RKO (cell line): ENCODE data around the gene PLA2G4D.
A peak's percentile ranks its signal among the peaks of the same experiment; 100 is the strongest.

ENCODE experiments used
- DNase-seq: peaks from one replicate; pipeline ENCODE4 v3.0.0-alpha.2; 2016; ENCODE audit warnings: low spot score

PLA2G4D gene

GRCh38 chr15:42090781-42091180, 3.6 kb downstream of the PLA2G4D start:
- no peak for DNase-seq

DNA sequence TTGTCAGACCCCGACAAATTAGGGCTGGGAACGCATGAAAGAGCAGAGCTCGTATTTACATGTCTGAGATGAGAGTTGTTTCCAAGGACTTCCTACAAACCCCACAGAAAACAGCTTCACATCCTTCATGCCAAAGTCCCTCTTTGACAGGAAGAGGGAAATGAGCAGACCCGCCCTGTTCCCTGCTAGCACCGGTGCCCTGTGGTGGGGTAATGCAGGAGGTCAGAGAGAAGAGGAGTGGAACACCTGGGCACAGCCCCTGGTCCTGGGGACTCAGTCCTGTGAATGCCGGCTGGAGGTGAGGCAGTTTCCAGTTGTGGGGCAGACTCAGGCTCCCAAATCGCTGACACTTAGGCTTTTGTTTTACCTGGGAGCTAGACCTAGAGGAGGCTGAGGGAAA, 4.0 kb downstream of the PLA2G4D start:
- DNase-seq, result no peak

GRCh38 chr15:42089942-42090341, 4.4 kb downstream of the PLA2G4D start:
- no peak for DNase-seq

DNA sequence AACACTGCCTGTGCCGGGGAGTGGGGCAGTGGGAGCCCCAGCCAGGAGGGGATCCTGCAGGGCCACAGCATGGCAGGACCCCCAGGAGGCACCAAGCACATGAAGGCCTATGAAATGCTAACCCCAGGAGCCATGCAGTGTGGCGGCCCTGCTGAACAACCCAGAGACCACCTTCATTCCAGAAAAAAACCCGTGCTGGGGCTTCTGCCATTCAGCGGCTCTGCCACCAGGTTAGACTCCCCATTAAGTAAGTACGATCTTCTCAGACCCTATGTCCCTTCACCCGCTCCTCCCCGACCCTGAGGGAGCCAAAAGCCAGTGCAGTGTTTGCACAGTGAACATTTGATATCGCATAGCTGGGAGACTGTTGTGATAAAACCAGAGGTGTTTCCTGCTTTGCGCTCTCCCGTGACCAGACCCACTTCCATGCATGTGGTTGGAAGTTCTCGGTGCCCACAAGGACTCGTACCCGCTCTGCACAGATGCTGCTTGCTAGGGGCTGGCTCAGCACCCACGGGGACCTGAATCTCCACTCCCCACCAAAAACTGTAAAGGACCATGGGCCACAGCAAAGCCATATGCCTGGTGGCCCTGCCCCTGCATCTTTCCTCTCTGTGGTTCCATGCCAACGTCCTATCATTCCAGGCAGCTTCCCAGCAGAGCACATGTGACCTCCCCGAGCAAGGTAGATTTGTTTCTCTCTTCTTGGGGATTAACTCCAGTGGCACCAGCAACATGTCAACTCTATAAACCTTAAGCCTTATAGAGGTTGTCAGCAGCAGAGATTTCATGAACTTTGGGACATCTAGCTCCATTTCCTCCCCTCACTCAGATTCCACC, 5.3 kb downstream of the PLA2G4D start:
- DNase-seq, result no peak

- DNase-seq, result no peak
Observed at GRCh38 chr15:42087926-42088800, 6.2 kb downstream of the PLA2G4D start.

GRCh38 chr15:42087460-42087859, 6.9 kb downstream of the PLA2G4D start:
- DNase-seq, result no peak

DNA sequence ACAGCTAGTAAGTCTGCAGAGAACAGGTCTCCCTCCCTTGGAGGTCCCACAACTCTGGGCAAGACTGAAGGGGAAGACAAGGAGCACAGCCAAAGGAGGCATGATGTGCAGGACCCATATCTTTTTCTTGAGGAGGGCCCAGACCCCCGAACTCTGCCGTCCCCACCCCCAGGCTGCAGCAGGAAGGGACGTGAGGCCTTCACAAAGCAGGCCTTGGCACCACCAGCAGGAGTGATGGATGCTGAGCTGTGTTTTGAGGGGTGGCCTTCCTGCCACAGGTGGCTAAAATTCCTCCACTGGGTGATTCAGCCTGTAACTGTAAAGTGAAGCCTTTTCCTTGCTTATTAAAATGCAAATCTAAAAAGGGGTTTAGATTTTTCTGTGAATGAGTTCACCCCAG, 8.6 kb downstream of the PLA2G4D start:
- no peak for DNase-seq

DNA sequence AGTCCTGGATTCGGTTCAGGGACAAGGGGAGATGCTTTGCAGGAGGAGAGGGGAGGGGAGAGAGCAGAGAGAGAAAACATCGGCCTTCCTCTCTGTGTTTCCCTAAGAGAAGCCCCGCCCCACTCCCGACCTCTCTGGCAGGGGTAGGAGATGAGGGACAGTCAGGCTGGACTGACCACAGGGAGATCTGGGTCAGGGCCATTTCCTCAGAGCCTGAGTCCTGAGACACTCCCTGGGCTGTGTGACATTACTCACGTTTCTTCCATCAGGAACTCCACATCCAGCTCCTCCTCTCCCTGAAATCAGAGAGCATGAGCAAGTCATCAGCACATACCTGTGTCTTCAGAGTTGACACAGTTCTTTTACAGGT, 9.1 kb downstream of the PLA2G4D start:
- no peak for DNase-seq

DNA sequence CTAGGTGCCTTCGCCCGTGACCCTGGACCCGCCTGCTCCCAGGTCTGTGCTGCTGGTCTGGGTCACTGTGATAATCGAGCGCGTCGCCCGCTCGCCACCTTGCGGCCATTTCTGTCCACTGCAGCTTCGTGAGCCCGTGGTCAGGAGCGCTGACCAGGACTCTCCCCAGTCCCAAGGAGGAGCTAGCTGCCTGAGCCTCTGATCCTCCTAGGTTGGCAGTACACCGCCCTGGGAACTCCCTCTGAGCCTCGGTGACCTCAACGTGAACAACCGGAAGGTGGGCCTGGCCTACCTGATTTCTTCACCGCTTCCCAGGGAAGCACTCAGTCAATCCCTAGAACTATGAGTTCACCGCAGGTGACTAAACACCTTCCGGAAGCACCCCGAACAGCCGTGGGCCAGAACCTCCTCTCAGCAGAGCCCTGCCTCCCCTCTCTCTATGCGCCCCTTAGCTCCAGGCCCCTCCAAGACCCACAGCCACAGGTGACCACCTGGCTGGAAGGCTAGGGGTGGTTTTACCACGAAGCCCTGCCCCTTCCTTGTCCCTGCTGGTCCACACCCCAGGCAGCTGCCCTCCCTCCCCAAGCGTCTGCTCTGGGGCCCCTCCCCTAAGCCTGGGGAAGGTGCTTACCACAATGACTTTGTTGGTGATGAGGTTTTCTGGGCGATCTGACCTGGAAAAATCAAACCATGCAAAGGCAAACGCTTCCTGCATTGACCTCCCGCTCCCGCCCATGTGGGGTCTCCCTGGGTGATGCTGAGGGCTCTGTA, 9.7 kb downstream of the PLA2G4D start:
- DNase-seq, result peak; percentile 40

DNA sequence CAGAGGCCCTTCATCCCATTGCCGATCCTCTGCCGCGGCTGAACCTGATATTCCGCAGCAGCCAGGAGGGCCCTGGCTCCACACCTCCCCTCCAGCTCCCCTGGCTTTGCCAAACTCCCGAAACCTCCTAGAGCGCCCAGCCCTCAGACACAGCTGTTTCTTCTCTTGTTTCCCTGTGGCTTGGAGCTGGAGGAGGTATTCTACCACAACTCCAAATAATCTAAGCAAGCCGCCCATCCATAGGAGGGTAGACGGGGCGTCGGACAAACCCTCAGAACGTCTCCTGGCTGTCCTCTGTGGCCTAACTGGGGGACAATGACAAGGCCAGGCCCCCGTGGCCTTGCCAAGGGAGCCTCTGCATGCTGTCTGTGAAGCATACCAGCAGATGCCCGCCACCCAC, 10.4 kb downstream of the PLA2G4D start:
- DNase-seq, result no peak

- DNase-seq, result no peak
Observed at GRCh38 chr15:42083605-42083908, 10.8 kb downstream of the PLA2G4D start.

- no peak for DNase-seq
Observed at GRCh38 chr15:42082823-42083604, 11.3 kb downstream of the PLA2G4D start.

- no peak for DNase-seq
Observed at GRCh38 chr15:42082141-42082540, 12.2 kb downstream of the PLA2G4D start.

- no peak for DNase-seq
Observed at GRCh38 chr15:42080919-42081830, 13.2 kb downstream of the PLA2G4D start.

GRCh38 chr15:42080186-42080918, 14.0 kb downstream of the PLA2G4D start:
- no peak for DNase-seq

GRCh38 chr15:42079401-42079908, 14.9 kb downstream of the PLA2G4D start:
- no peak for DNase-seq

GRCh38 chr15:42078903-42079302, 15.5 kb downstream of the PLA2G4D start:
- DNase-seq, result no peak

- DNase-seq, result no peak
Observed at GRCh38 chr15:42077689-42078088, 16.7 kb downstream of the PLA2G4D start.

DNA sequence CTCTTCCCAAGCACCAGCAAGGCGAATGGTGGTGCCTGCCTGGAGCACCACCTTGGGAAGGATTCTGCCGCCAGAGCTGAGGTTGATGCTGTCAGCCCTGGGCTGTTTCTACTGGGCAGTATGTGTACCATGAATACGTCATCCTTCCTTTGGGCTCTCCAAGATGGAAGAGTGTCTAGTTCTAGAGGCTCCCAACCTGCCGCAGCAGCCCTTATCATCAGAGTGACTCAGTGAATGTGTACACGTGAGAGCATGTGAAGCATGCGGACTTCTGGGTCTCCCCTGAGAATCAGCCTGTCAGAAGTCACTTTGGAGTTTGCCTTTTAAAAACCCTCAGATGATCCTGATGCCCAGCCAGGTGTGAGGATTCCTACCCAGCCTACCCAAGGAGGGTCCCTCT, 20.9 kb downstream of the PLA2G4D start:
- peak; percentile 14 for DNase-seq

DNA sequence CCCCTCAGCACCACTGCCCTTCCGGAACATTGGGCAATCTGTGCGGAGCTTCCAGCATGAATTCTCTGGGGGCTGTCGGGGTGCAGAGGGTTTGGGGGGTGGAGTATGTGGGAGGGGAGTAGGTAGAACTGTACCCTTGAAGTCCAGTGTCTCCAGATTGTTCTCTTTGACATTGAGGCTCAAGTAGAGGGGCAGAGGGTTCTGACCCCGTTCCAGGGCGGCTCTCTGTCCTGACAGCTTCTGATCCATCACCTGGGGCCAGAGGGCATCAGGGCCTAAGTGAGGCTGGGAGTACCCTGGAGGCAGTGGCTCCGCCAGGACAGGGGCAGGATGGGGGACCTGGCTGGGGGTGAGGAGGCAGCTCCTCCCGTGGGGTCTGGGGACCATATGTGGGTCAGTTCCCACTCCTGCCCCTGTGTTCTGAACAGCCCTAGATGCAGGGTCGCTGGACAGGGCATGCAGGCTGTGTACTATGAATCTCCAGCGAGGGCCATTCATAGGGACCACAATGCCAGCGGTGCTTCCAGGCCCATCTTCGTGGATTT, 22.1 kb downstream of the PLA2G4D start:
- no peak for DNase-seq
